H1 (cell line): Measurements from ENCODE around the gene KCNN4. TPM values are rescaled to one million over a fixed set of nuclear protein-coding genes. Genes with fewer than 3 reads are reported as not detected.

Experiments used
- CTCF ChIA-PET: fragments of 300-600 bp; sonication (Branson Sonifier 250); formaldehyde crosslinking; loops from one replicate; lab custom pipeline; 2021; ENCODE audit not compliant: partially characterized antibody; lab: Charles Lee
- POLR2A ChIA-PET: fragments of 300-600 bp; sonication (Branson Sonifier 250); formaldehyde crosslinking; loops from one replicate; lab custom pipeline; 2021; ENCODE audit warnings: inconsistent platforms; ENCODE audit not compliant: partially characterized antibody; lab: Charles Lee
- DNase-seq, 2 experiments: peaks; one replicate each; pipeline versions ENCODE4 v3.0.0 to v3.0.0-alpha.2; 2010 to 2022; ENCODE audit warnings: low spot score in 2 of 2, low read depth in 1 of 2, mixed read lengths in 1 of 2
- FAIRE-seq: peaks from 2 replicates; lab custom pipeline; 2011; peaks lifted over from hg19 to GRCh38; lab: Jason Lieb, UNC
- H2AFZ ChIP-seq: 2 replicates; pipeline ENCODE4 v1.8.1; 2012; ENCODE audit warnings: low read length, inconsistent platforms
- H2AK5ac ChIP-seq: 2 replicates; pipeline ENCODE4 v1.6.1; 2013; ENCODE audit warnings: low read depth, low read length
- H2BK120ac ChIP-seq: replicated peaks from 2 replicates; pipeline ENCODE3; 2013; ENCODE audit warnings: low read depth, low read length, inconsistent platforms
- H2BK12ac ChIP-seq: 2 replicates; pipeline ENCODE4 v1.6.1; 2013; ENCODE audit warnings: low read depth, low read length
- H2BK15ac ChIP-seq: 2 replicates; pipeline ENCODE4 v1.6.1; 2013; ENCODE audit warnings: low read length
- H2BK20ac ChIP-seq: 2 replicates; pipeline ENCODE4 v1.6.1; 2013; ENCODE audit warnings: low read length
- H2BK5ac ChIP-seq: 2 replicates; pipeline ENCODE4 v1.6.1; 2013; ENCODE audit warnings: low read depth, low read length
- H3K14ac ChIP-seq: 2 replicates; pipeline ENCODE4 v1.6.1; 2013; ENCODE audit warnings: inconsistent platforms; ENCODE audit not compliant: insufficient read length
- H3K18ac ChIP-seq: 2 replicates; pipeline ENCODE4 v1.6.1; 2013; ENCODE audit warnings: low read length; ENCODE audit errors: extremely low read depth
- H3K23ac ChIP-seq: 2 replicates; pipeline ENCODE4 v1.6.1; 2013; ENCODE audit warnings: inconsistent platforms; ENCODE audit not compliant: insufficient read length
- H3K23me2 ChIP-seq: 2 replicates; pipeline ENCODE4 v1.6.1; 2013; ENCODE audit warnings: low read depth, low read length
- H3K27ac ChIP-seq: 2 replicates; pipeline ENCODE4 v1.6.1; 2011; ENCODE audit warnings: low read depth, low read length, inconsistent platforms
- H3K27me3 ChIP-seq, 4 experiments: replicated peaks in 1 of 4; 1 replicate in 1 of 4; 2 replicates in 3 of 4; pipeline versions ENCODE4 v1.6.1 to v1.8.1; 2011 to 2013; ENCODE audit warnings: low read length in 3 of 4, mild to moderate bottlenecking in 3 of 4, inconsistent platforms in 2 of 4, mixed read lengths in 2 of 4, moderate library complexity in 1 of 4; ENCODE audit not compliant: control insufficient read depth in 3 of 4, insufficient read depth in 3 of 4; ENCODE audit errors: extremely low read depth in 1 of 4
- H3K36me3 ChIP-seq, 4 experiments: 2 replicates each; pipeline versions ENCODE4 v1.6.1 to v1.8.1; 2011 to 2013; ENCODE audit warnings: mild to moderate bottlenecking in 4 of 4, low read length in 3 of 4, moderate library complexity in 2 of 4, control low read depth in 1 of 4, inconsistent platforms in 1 of 4; ENCODE audit not compliant: insufficient read depth in 4 of 4, control insufficient read depth in 2 of 4
- H3K4ac ChIP-seq: replicated peaks from 2 replicates; pipeline ENCODE3; 2013; ENCODE audit warnings: low read length, low read depth, mixed read lengths, inconsistent platforms; ENCODE audit not compliant: insufficient read length
- H3K4me1 ChIP-seq, 4 experiments: replicated peaks in 1 of 4; 1 replicate in 1 of 4; 2 replicates in 3 of 4; pipeline versions ENCODE4 v1.6.1 to v1.8.1; 2011 to 2013; ENCODE audit warnings: low read length in 3 of 4, inconsistent platforms in 2 of 4, mixed read lengths in 1 of 4; ENCODE audit not compliant: insufficient read depth in 4 of 4, control insufficient read depth in 3 of 4
- H3K4me2 ChIP-seq, 2 experiments: 2 replicates each; pipeline versions ENCODE4 v1.6.1 to v1.8.1; 2011 to 2013; ENCODE audit warnings: low read depth in 2 of 2, low read length in 2 of 2, control low read depth in 1 of 2, inconsistent platforms in 1 of 2, mild to moderate bottlenecking in 1 of 2; ENCODE audit not compliant: insufficient read depth in 1 of 2
- H3K4me3 ChIP-seq, 4 experiments: fragments of 200-600, 300-600 bp in 1 of 4; sonication (generic), shearing (Covaris generic), sonication (Bioruptor Twin) in 1 of 4; 2 replicates each; pipeline versions ENCODE4 v1.5.1 to v1.8.1; 2011 to 2016; ENCODE audit warnings: low read length in 4 of 4, low read depth in 3 of 4, control low read depth in 2 of 4, inconsistent platforms in 2 of 4, mild to moderate bottlenecking in 2 of 4, mixed read lengths in 1 of 4, moderate library complexity in 1 of 4; ENCODE audit not compliant: insufficient read depth in 2 of 4; ENCODE audit errors: extremely low read depth in 1 of 4
- H3K56ac ChIP-seq: replicated peaks from 2 replicates; pipeline ENCODE3; 2013; ENCODE audit warnings: low read depth, mild to moderate bottlenecking, mixed read lengths, low read length, inconsistent platforms; ENCODE audit not compliant: insufficient read length
- H3K79me1 ChIP-seq: 2 replicates; pipeline ENCODE4 v1.6.1; 2013; ENCODE audit warnings: low read depth, low read length, control low read depth
- H3K79me2 ChIP-seq, 2 experiments: 2 replicates each; pipeline versions ENCODE4 v1.6.1 to v1.8.1; 2012 to 2013; ENCODE audit warnings: low read length in 2 of 2, mild to moderate bottlenecking in 2 of 2, inconsistent platforms in 1 of 2; ENCODE audit not compliant: insufficient read depth in 2 of 2, control insufficient read depth in 1 of 2
- H3K9ac ChIP-seq, 4 experiments: replicated peaks in 1 of 4; 1 replicate in 1 of 4; 2 replicates in 3 of 4; pipeline versions ENCODE4 v1.6.1 to v1.8.1; 2011 to 2013; ENCODE audit warnings: low read depth in 3 of 4, low read length in 3 of 4, control low read depth in 2 of 4, mild to moderate bottlenecking in 2 of 4, moderate library complexity in 2 of 4, inconsistent platforms in 1 of 4; ENCODE audit errors: extremely low read depth in 1 of 4
- H3K9me3 ChIP-seq, 2 experiments: 2 replicates each; pipeline versions ENCODE4 v1.6.1 to v1.8.1; 2012 to 2013; ENCODE audit warnings: mild to moderate bottlenecking in 2 of 2, moderate library complexity in 2 of 2, control low read depth in 1 of 2, inconsistent platforms in 1 of 2, low read depth in 1 of 2, low read length in 1 of 2, mixed read lengths in 1 of 2; ENCODE audit not compliant: insufficient read depth in 2 of 2
- H4K20me1 ChIP-seq, 2 experiments: replicated peaks in 1 of 2; 2 replicates each; pipeline versions ENCODE3 to v1.8.1; 2011 to 2013; ENCODE audit warnings: inconsistent platforms in 2 of 2, low read length in 2 of 2, mild to moderate bottlenecking in 1 of 2; ENCODE audit not compliant: insufficient read depth in 2 of 2, control insufficient read depth in 1 of 2
- H4K5ac ChIP-seq: 2 replicates; pipeline ENCODE4 v1.6.1; 2013; ENCODE audit warnings: low read length, low read depth, mixed read lengths, inconsistent platforms; ENCODE audit not compliant: insufficient read length
- H4K8ac ChIP-seq: 2 replicates; pipeline ENCODE4 v1.8.0; 2013; ENCODE audit warnings: mild to moderate bottlenecking, moderate library complexity, low read length, inconsistent platforms; ENCODE audit not compliant: insufficient read depth; ENCODE audit errors: extremely low read depth
- H4K91ac ChIP-seq: replicated peaks from 2 replicates; pipeline ENCODE3; 2013; ENCODE audit warnings: low read length, mixed read lengths, inconsistent platforms; ENCODE audit not compliant: insufficient read length
- ASH2L ChIP-seq: fragments of 200-600, 300-600 bp; sonication (generic); IDR thresholded peaks from one replicate; pipeline ENCODE4 v1.7.1; 2017; ENCODE audit warnings: low read length
- EZH2 ChIP-seq: fragments of 200-600 bp; sonication (generic); IDR thresholded peaks from 2 replicates; pipeline ENCODE4 v1.7.1; 2012; ENCODE audit warnings: low read depth, mild to moderate bottlenecking, moderate library complexity, low read length, inconsistent platforms; ENCODE audit not compliant: severe bottlenecking
- WGBS, 2 experiments: shearing (Covaris generic) in 1 of 2; methylation state at CpG; one replicate each; pipeline versions ENCODE4 v1.1.6 to v1.1.7; 2013 to 2015; ENCODE audit warnings: low lambda C conversion rate in 2 of 2, mixed read lengths in 2 of 2, inconsistent platforms in 1 of 2, low coverage in 1 of 2, missing lambda C conversion rate in 1 of 2; ENCODE audit not compliant: insufficient replicate concordance in 2 of 2, insufficient coverage in 1 of 2, insufficient read length in 1 of 2; ENCODE audit errors: extremely low coverage in 1 of 2, missing lambda C conversion rate in 1 of 2; 5-methylcytosine and 5-hydroxymethylcytosine counted together
- polyA plus RNA-seq, 7 experiments: library from polyadenylated mRNA; depleted of rRNA in 3 of 7; stranded (reverse) in 5 of 7; unstranded in 2 of 7; fragments of >200 nt in 5 of 7; fragments of 200-250 nt in 2 of 7; gene quantifications; 1 replicate in 5 of 7; 2 replicates in 1 of 7; 4 replicates in 1 of 7; pipeline versions ENCODE4 v1.2.1 to v1.2.3, GENCODE V29; 2011 to 2013; ENCODE audit warnings: missing spikeins in 2 of 7, mixed read lengths in 2 of 7
- total RNA-seq: library from RNA; stranded (reverse); fragmentation: NEBNext Ultra II Directional; extraction: Animal tissue kit (Norgen Biotek cat#: 25700); gene quantifications from 2 replicates; pipeline ENCODE4 v1.2.1, GENCODE V29; 2021

The KCNN4 gene
- total and polyA plus RNA-seq, 2 of the 8 experiments (the other 6 are each of a cell fraction or from before 2014, with no cell fraction given): 0.78 to 1.5 TPM

DNA sequence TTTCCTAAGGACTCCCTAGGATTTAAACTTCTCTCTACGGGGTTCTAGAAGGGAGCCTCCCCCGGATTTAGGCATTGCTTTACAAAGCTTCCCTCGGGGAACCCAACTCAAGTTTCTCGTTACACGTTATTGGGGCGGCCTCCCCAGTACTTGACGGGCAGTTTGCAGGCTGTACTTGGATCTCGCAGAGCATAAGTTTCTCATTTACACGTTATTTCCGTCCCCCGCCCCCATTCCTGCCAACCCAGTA is 26.6 kb downstream of the KCNN4 start:
- H3K79me2 ChIP-seq: peaks cover 0 to 13% of the 10 kb centered on the region in 2 experiments; a peak in 1 of 4 replicates

More for the DNA sequence above, 26.6 kb downstream of the KCNN4 start:
- Histone ChIP-seq H3K9me3 (no peaks in the 10 kb centered on the region), H3K9ac (peak overlapping the region in 3 of 4 experiments; percentile 21 to 42 (median 33); a peak in 3 of 7 replicates), H3K14ac (no peak overlapping the region), H2BK20ac (no peak overlapping the region), H3K27me3 (no peaks in the 10 kb centered on the region), H2AFZ (no peak overlapping the region), H3K4me2 (peak overlapping the region; percentile 77 to 88), H4K8ac (no peak overlapping the region), H2BK15ac (no peak overlapping the region), H4K5ac (peak overlapping the region; percentile 75), H3K4ac (no peak overlapping the region), H4K20me1 (no peaks in the 10 kb centered on the region), H3K27ac (0 out of 2 replicates have a peak overlapping the region, but pooled peaks have one; percentile 13), H3K56ac (peak overlapping the region; percentile 72), H3K36me3 (peaks cover 3 to 13% (median 10%) of the 10 kb centered on the region in 4 experiments; a peak in 7 of 8 replicates), H2BK12ac (no peak overlapping the region), H3K23me2 (peaks cover 4% of the 10 kb centered on the region; the same call in 1 of the 2 replicates), H3K79me1 (peaks cover 3% of the 10 kb centered on the region; the same call in 1 of the 2 replicates), H2BK5ac (no peak overlapping the region), H3K4me3 (peak overlapping the region; percentile 67 to 88 (median 76)), H3K23ac (no peak overlapping the region), H3K18ac (peak overlapping the region; percentile 56; the same call in 1 of the 2 replicates), H2BK120ac (no peak overlapping the region), H3K4me1 (no peaks in the 10 kb centered on the region; a peak in 1 of 7 replicates), H2AK5ac (no peak overlapping the region), H4K91ac (peak overlapping the region; percentile 50)
- no peak for FAIRE-seq
- CTCF ChIA-PET: interaction anchor here (0.6 to 30.4 kb wide), 3 partner anchors 10 to 820 kb away, joined by 3 to 703 read pairs (median 64); partner anchors contain the start of gene KCNN4
- POLR2A ChIA-PET: interaction anchor here (0.7 to 5.4 kb wide), 9 partner anchors 9 to 86 kb away, joined by 3 to 33 read pairs (median 4); no protein-coding TSS in a partner anchor
- TF ChIP-seq EZH2 (no peak), ASH2L (peak; percentile 46)
- no peak for DNase-seq
- 2% methylated on average over 9 of the region's 11 CpGs; no CpG with 5 or more reads in 1 of the 2 experiments for WGBS, 2 experiments
